HG03460 (cell line): ENCODE data around the gene ARMCX2.
"Not testable (repeated sequence)": the region's sequence is repeated elsewhere in the genome, so short reads cannot be mapped to it uniquely, and the experiment has no call there.

ENCODE experiments used
- ATAC-seq: cut with Tn5 transposase; IDR thresholded peaks from one replicate; pipeline ENCODE4 v1.9.1; 2021; ENCODE audit not compliant: unreplicated experiment

ARMCX2 gene

DNA sequence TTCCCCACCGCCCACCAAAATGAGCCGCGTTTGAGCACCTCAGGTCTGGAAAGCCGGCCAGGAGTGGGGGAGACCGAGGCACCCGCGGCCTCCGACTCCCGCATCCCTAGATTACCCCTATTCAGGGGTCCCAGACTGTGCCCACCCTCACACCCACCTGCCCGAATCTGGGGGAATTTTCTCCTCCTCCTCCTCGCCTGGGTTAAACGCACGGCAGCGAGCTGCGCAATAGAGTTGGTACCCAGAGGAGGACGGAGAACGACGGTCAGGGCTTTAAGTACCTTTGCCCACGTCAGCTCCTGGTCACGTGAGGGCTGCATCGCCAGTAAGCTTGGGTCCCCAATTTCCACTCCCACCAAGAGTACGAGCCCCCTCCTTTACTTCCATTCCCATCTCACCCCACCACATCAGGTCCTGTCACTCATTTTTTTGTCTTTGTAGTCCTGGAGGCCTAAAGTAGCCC, at the start of gene ARMCX2:
Gene ARMCX2, minus strand, starts transcription at position 250 of the 463 bp plus-strand sequence. CDS start 2,262 bp downstream, outside the sequence.
- ATAC-seq = peak; percentile 60

DNA sequence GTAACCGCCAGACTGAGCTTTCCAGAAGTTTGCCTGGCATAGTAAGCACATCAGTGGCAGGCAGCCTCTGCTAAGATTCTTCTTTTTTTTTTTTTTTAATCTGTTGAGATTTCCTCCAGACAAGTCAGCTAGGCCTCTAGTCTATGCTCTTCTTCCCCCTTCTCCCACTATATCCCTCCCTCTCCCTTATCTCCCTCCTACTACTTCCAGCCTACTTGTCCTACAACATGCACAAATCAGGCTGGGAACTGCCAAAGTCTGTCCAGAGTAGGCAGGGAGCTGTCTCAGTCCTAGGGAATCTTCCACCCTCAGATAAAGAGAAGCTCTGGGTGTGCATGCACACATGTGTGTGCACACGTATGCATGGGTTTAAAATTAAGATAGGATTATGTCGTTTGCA, 49.7 kb upstream of the ARMCX2 start:
- no peak for ATAC-seq

DNA sequence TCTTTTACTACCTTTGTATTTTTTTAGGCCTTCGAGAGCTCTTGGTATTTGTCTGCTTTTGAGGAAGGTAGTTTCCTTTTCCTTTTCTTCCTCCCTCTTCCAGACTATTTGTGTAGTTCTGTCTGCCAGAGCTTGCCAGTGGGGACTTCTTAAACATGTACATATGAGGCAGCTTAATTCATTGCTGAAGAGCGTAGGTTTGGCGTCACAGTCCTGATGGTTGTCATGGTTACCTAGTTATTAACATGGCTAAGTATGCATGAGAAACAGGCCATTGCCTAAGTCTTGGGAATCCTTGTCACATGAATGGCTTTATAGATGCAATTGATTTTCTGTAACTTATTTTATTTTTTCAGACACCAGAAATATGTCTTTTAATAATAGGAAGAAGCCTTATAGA, 48.5 kb upstream of the ARMCX2 start:
- ATAC-seq = no peak

DNA sequence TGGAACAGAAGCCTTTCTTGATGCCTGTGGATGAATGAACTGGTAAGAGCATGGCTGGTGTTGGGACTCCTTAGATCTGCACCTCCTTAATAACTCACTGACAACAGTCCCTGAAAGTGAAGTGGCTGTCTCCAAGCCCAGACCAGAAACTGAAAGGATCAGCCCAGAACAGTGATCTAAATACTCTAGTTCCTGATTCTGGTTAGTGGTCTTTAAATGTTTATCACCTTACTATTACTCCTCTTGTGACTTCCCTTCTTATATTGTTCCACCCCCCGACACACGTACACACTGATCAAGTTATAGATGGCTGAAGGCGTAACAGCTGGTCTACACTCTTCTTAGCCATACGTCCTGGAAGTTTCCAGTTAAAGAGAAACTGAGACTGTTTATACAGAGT, 33.8 kb upstream of the ARMCX2 start:
- peak; percentile 82 for ATAC-seq

DNA sequence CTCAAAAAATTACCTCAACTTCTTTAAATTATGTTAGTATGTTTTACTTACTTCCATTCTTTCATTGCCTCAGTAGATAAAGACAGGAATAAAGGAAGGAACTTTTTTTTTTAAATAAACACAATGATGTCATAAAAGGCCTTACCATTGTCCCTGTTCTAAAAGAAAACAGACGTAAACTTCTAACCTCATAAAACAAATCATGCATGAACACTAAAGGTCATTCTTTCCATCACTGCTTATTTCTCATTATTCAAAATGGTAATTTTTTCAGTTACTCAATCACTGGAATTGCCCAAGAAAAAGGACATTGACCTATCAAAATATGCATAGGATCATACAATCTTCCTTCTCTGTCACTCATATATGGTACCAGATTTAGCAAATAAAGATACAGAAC, 32.2 kb upstream of the ARMCX2 start:
- no peak for ATAC-seq

DNA sequence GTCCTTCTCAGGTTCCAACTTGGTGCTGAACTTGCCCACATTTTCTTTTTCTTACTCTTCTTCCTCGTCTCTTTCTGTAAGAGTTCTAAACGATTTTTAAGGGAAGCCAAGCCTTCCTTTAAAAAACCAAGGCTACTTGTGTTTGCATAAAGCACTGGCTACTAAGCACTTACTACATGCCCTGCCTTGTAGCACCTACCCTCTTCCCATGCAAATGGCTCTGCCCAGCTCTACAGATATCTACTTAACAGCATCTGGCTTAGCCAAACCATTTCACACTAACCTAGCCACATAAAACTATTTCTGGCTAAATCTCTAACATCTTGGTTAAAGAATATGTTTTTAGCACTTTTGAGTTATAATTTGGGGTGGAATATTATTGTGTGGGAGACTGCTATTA, 26.9 kb upstream of the ARMCX2 start:
- ATAC-seq = no peak

DNA sequence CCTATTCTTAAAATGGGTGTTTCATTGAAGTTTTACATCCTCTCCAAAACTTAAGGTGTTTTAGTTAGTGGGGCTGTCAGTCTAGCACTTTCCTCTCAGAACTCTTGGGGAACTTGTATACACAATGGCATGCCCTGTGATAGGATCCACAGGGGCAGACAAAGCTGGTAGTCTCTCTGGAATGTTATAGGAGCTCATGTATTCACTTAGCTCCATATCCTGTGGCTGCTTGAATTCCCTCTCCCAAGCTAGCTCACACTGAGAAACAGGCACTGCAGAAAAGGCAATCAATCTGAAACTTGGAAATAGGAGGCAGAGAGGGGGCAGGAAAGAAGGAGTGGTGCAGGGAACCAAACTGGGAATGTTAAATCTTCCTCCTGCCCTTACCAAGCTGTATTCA, 26.3 kb upstream of the ARMCX2 start:
- ATAC-seq = no peak

DNA sequence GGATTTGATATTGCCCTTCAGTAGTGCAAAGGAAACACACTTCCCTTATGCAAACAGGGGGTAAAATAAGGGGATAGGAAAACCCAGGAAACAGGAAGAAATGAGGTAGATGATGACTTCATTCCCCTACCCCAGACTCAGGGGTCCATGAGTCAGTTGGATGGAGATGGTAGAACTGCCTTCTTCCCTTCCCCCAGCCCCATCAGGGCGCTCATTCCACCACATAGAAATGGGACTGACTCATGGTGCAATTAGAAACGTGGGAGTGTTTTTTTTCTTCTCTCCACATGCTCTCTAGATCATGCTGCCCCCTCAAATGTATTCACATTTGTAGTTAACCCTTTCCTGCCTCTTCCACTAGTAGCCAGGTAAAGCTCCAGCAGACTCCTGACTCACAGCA, 23.1 kb upstream of the ARMCX2 start:
- no peak for ATAC-seq

DNA sequence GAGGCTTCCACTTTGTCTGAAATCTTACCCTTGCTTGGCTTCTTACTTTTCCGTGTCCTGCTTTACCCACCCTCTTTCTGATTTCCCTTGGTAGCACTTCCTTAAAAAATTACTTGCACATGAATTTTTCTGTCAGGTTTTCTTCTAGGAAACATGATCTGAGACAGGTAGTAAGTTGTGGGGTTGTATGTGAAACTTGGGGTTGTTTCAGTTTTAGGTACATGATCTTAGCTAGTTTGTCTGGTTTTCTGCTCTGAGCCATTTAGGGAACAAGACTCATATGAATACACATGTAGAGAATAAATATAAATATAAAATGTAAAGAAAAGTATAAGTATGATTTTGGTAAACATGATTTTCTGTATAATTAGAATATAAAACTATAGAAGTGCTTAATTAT, 17.4 kb upstream of the ARMCX2 start:
- ATAC-seq = no peak

DNA sequence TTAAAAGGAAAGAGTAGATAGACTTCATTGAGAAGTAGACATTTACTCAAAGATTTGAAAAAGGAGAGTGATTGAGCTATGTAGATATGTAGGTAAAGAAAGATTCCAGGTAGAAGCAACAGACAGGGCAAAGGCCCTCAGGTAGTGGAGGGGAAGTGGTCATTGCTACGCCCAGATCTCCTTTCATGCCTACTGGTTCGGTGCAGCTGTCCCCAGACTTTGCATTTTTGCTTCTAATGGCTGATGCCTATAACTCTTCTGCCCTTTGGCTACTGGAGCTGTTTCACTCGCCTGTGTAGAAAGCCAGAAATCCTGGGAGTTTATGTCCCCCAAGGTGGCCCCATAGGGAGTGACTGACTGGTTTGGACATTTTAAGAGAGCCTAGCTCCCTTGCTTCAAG, 16.9 kb upstream of the ARMCX2 start:
- no peak for ATAC-seq

DNA sequence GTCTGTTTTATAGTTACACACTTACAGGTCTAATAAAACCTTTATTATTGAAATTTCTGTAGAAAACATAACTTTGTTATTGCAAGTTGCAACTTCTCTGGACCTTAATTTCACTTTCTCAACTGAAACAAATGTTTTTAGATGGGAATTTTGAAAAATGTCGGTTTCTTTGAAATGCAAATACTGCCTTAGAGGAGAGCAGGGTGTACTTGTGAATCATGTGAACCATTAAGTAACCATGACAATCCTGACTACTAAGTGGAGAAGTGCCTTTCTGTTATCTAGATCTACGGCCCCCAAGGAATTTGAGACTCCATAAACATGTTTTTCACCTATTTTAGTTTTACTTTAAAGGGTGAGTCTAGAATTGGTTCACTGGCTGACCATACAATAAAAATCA, 8.5 kb upstream of the ARMCX2 start:
- no peak for ATAC-seq

DNA sequence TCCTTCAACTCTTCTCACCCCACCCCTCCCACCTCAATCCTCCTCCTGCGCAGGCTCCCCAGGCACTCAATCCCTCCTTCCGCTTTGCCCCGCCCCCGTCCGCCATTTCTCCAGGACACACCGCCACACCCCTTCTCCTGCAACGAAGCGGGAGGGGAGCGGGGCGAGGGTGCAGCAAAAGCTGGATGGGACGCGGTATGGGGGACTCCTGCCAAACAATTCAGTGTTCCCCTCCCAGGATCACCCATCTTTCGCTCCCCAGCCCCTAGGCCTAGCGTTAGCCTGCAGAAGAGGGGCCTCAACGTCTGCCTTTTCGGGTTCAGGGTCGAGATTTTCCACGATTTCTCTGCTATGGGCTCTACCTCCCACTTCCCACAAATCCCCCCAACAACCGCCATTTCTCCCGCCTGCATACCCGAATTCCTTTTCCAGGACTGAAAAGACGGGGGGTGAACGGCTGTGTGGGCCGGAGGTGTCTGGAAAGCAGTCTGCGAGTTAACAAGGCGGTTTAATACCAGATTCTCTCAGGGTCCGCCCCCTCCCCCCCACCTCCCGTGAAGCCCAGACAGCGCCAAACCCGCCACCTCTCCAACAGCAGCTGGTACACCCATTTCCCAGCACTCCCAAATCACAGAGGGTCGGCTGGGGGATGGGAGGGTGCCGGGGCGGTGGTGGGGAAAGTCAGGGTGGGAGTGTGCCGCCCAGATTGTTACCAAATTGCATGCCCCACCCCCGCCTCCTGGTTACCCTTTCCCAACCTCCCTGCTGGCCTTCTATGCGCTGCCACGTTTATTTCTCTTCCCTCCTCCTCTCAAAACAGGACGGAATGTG, 774 bp downstream of the ARMCX2 start:
- ATAC-seq = peak; percentile 69

DNA sequence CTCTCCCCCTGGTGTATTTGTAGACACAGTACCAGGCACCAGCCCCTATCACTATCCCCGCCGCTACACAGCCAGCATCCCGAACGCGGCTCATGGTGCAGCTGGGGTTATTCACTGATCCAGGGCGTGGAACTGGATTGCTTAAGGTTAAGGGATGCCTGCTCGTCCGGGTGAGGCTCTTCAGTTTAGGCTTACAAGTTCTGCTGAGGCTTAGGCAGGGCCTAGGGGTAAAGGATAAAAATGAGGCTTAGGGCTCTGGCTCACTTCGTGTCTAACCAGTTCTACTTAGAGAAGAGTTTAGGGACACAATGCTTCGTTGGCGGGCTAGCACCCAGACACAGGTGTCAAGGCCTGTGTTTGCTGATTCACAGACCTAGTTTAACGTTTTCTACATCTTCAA, 2.2 kb downstream of the ARMCX2 start:
- ATAC-seq = no peak

DNA sequence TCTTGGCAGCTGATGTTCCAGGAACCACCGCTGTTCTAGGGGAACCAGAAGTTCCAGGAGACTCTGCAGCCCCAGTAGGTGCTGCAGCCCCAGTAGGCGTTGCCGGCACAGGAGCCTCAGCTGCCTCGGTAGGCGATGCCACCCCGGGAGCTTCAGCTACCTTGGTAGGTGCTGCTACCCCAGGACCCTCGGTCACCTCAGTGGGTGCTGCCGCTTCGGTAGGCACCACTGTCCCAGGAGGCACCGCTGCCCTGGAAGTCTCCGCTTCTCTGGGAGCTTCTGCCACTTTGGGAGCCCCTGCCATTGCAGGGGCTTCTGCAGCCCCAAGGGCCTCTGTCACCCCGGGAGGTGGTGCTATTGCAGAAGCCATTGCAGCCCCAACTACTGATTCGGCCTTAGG, 2.8 kb downstream of the ARMCX2 start:
- no peak for ATAC-seq

DNA sequence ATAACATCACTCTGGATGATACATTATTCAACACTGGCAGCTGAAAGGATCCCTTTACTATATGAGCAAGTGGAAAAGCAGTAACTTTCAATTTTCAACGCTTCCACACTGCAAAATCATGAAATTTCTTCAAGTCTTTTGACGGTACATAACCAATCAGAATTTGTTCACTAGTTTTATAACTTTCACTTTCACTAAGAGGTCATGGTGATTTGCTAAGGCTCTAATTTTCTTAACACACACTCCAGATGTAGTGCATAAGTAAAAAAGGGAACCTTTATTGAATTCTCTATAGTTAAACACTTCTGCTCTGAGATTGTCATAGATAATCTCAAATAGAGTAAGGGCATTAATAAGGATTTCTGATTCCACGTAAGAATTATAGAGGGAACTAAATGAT, 4.1 kb downstream of the ARMCX2 start:
- no peak for ATAC-seq

DNA sequence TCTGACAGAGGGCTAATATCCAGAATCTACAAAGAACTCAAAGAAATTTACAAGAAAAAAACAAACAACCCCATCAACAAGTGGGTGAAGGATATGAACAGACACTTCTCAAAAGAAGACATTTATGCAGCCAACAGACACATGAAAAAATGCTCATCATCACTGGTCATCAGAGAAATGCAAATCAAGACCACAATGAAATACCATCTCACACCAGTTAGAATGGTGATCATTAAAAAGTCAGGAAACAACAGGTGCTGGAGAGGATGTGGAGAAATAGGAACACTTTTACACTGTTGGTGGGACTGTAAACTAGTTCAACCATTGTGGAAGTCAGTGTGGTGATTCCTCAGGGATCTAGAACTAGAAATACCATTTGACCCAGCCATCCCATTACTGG, 11.9 kb downstream of the ARMCX2 start:
- ATAC-seq = not testable (repeated sequence)

DNA sequence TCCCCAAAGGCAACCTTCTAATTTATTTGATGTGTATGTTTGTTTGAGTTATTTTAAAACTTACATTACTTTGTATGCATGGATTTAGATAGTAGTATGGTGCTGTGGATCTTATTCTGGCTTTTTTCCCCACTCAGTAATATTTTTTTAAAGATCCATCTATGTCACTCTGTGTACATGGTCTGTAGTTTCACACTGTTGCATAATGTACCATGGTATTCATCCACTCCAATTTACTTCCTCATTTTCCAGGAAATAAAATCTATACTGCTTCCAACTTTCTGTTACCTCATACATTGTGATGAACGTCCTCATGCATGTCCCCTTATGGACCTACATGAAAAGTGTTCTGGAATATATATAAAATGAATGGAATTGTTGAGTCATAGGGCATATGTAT, 17.6 kb downstream of the ARMCX2 start:
- ATAC-seq = no peak

DNA sequence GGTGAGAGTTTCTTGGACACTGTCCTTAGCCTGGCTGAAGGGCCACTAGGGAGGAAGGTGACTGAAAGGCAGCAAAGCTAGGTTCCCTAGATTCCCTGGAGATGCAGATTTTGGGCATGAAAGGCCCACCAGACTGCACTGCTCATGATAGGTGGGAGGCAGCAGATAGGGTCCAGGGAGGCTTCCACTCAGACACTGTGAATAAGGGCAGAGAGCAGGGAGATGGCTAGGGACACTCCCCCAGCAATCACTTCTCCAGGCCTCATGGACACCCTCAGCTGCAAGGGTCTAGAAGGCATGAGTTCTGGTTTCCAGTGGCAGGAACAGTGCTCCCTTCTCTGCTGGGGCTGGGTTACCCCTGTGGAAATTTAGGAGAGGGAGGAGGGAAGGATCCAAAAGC, 20.1 kb downstream of the ARMCX2 start:
- no peak for ATAC-seq

DNA sequence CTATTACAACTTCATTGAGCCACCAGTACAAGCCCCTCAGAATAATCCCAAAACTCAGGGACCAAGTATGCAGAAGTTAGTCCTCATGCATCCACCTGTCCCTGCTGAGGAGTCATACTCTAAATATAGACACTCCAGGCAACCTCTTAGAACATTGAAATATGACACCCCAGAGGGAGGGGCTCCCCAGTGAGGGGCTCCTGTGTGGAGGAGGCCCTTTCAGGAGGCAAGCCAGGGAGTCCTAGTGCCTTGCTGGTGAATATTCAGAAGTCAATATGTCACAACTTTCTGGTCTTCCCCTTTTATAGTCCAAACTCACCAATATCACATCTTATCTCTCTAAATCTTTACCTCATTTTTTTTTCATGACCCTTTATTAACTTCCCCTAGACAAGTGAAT, 40.3 kb downstream of the ARMCX2 start:
- no peak for ATAC-seq

DNA sequence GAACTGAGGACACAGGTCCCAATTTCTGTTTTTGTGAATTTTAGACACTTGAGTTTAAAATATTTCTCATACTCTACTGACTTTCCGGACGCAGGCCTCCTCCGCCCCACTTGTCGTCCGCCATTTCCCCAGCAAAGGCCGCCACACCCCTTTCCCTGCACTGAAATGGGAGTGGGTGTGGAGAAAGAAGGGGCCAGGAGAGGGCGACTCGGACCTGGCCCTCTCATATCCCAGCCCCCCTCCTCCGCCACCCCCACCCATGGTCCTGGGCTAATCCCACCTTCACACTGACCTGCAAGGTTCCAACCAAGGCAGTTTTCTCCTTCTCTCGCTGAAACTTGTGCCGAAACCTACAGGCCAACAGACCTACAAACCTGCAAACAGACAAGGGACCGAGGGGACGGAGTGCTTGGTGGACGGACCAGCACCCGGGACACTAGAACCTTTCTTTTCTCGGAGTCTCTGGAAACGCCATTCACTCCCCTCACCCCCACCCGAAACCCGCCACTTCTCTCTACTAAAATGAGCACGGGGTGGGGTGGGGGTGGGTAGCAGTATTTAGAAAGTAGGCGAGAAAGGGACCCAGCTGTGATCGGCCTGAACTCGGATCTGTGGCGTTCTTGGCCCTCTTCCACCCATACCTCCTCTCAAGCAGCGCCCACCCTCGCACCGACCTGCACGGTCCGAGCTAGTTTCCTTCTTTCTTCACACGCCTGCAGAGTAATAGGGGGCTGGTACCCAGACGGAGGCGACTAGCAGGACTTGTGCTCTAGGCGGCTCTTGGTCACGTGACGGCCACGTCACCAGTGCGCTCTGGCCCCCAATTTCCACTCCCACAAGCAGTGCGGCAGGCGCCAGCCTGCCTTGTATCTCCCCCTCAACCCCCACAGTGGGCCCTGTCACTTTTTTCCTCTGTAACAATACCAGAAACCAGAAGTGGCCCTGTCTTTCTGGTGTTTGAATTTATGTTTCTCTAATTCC, 42.1 kb downstream of the ARMCX2 start, which contains the start of gene ARMCX6:
Gene ARMCX6, minus strand, starts transcription at position 790 of the 981 bp plus-strand sequence. CDS start 1,380 bp downstream, outside the sequence.
- ATAC-seq = peak; percentile 93

DNA sequence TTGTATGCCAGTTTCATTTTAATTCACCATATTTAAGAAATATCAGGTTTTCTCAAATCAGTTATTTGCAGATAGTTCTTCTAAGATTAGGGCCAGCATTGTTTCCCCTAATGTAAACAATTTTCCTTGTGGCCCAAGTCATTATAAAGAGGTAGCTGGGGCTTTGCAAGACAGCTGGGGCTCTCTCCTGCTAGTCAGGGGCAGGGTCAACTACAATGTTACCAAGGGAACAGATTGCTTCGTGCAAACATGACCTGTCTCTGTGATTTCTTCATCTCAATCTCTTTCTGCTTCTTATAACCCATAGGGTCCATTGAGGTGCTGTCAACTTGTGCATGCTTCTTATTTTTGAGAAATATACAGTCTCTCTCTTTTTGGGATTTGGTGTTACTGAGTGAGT, 53.9 kb downstream of the ARMCX2 start:
- no peak for ATAC-seq
